HG03064 (cell line): ENCODE results near the gene STARD10.
"Not testable (repeated sequence)": the region's sequence is repeated elsewhere in the genome, so short reads cannot be mapped to it uniquely, and the experiment has no call there.

Experiments used
- ATAC-seq: cut with Tn5 transposase; IDR thresholded peaks from one replicate; pipeline ENCODE4 v1.9.1; 2021; ENCODE audit warnings: low read depth; ENCODE audit not compliant: unreplicated experiment

STARD10 gene

GRCh38 chr11:72812604-72812966 is 18.7 kb upstream of the STARD10 start:
- no peak for ATAC-seq

DNA sequence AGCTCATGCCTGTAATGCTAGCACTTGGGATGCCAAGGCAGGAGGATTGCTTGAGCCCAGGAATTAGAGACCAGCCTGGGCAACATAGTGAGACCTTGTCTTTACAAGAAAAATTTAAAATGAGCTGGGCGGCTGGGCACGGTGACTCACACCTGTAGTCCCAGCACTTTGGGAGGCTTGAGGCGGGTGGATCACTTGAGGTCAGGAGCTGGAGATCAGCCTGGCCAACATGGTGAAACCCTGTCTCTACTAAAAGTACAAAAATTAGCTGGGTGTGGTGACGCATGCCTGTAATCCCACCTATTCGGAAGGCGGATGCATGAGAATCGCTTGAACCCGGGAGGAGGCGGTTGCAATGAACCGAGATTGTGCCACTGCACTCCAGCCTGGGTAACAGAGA is 17.8 kb upstream of the STARD10 start:
- ATAC-seq, result not testable (repeated sequence)

- no peak for ATAC-seq
Observed at GRCh38 chr11:72808331-72808798, 14.5 kb upstream of the STARD10 start.

GRCh38 chr11:72807792-72808191 is 13.9 kb upstream of the STARD10 start:
- no peak for ATAC-seq

GRCh38 chr11:72807021-72807693 is 13.3 kb upstream of the STARD10 start:
- no peak for ATAC-seq

DNA sequence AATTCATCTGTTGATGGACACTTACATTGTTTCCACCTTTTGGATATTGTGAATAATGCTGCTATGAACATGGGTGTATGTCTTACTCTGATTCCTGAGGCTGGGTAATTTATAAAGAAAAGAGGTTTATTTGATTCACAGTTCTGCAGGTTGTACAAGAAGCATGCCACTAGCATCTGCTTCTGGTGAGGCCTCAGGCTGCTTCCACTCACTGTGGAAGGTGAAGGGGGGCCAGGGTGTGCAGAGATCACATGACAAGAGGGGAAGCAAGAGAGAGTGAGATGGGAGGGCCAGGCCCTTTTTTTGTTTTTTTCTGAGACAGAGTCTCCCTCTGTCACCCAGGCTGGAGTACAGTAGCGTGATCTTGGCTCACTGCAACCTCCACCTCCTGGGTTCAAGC is 12.5 kb upstream of the STARD10 start:
- ATAC-seq, result not testable (repeated sequence)

DNA sequence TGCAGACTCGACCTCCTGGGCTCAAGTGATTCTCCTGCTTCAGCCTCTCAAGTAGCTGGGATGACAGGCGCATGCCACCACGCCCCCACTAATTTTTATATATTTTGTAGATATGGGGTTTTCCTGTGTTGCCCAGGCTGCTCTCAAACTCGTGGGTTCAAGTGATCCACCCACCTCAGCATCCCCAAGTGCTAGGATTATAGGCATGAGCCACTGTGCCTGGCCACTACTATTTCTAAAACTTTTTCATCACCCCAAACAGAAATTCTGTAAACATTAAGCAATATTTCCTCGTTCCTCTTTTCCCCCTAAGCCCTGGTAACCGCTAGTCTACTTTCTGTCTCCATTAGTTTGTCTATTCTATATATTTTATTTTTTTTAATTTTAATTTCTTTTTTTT is 11.4 kb upstream of the STARD10 start:
- ATAC-seq, result no peak

- no peak for ATAC-seq
Observed at GRCh38 chr11:72802822-72803221, 9.0 kb upstream of the STARD10 start.

- ATAC-seq, result no peak
Observed at GRCh38 chr11:72799441-72799840, 5.6 kb upstream of the STARD10 start.

DNA sequence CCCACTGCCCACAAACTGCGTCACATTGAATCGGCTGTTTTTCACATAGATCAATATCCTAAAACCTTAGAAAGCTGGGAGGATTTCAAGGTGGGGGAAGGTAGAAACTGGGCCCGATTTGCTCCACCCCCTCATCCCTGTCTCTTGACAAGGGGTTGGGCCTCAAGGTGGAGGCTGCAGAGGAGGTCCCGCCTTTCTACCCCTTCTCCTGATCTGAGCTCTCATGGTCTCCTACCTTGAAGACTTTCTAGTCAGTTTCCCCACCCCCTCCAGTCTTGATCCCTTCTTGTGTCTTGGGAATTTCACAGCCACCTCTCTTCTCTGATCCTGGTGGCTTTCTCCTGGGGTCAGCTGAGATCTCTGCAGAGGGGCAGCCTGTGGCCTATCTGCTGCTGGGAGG is 4.5 kb upstream of the STARD10 start:
- ATAC-seq, result no peak

GRCh38 chr11:72793076-72793424 is 797 bp downstream of the STARD10 start:
- no peak for ATAC-seq

- ATAC-seq, result no peak
Observed at GRCh38 chr11:72792437-72793021, 1.3 kb downstream of the STARD10 start.

GRCh38 chr11:72791228-72791627 is 2.6 kb downstream of the STARD10 start:
- ATAC-seq, result not testable (repeated sequence)

- no peak for ATAC-seq
Observed at GRCh38 chr11:72789493-72790131, 4.2 kb downstream of the STARD10 start.

- no peak for ATAC-seq
Observed at GRCh38 chr11:72788241-72788640, 5.6 kb downstream of the STARD10 start.

DNA sequence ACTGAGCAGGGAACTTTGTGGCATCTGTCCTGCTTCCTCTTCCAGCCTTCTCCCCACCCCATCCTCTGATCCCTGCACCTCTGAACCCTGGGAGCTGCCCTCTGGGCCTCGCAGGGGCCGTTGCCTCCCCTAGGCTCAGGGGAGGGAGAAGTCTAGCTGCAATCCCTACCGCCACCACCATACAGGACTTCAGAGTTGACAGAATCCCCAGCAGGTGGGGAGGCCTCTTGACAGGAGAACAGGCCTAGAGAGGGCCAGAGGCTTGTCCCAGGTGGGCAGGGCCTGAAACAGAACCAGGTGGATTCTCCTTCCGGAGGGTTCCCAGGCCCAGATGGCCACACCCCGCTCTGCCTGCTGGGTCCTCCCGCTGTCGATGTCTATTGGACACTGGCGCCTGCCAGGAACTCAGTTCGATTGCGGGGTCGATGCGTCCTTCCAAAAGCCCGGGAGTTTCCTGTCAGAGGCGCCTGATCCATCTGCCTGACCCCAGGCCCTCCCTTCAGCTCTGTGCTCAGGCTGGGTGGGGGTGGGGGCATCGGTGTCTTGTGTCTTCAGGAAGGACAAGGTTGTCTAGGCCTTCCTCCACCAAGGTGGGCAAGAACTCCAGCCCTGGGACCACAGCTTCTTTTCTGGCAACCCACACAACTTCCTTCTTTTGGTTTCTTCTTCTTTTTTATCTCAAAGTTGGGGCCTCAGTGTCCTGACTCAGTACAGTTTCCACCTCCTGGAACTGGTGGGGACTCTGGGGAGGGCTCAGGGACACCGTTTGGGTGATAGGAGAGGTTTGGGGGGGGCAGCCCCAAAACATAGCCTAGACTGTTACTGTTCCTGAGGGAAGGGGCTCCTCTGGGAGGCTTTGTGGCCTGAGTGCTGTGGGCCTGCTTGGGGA is 6.4 kb downstream of the STARD10 start:
- ATAC-seq, result no peak

GRCh38 chr11:72786305-72787215 is 7.3 kb downstream of the STARD10 start:
- ATAC-seq, result no peak

DNA sequence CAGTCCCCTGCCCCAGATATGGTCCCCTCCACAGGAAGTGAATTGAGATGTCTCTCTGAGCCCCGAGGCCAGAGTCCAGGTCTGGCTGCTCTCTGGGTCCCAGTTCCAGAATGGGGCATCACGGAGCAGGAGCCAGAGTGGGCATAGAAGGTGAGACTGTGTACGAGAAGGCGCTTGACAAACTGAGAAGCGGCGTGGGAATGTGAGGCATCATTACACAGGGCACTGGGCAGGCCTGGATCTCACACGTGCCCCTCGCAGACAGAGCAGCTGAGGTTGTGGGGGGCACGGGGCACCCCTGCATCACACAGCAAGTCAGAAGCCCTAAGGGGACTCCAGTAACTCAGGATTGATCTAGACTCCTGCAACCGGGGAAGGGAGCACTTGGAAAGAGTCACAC is 9.2 kb downstream of the STARD10 start:
- no peak for ATAC-seq

- ATAC-seq, result no peak
Observed at GRCh38 chr11:72783144-72783905, 10.5 kb downstream of the STARD10 start.
